ENCODE data around the gene CELF1.

DNA sequence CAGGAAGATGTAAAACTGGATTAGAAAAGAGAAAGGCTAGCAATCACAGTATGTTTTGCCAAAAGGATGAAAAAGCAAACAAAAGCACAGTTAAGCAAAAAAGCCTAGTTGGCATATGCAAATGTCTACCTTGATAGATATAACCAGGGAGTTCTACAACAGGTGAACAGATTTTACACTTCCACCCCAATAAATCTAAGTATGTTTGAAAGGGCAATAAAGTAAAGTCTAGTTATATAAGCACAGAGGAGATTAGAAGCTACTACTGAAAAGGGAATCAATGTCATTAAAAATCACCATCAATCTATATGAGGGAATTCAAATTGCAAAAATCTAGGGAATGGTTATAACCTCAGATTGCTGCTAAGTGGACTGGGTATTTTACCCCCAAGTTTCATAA lies 49.7 kb downstream of the CELF1 start:
- TF ChIP-seq, protein P1, sequence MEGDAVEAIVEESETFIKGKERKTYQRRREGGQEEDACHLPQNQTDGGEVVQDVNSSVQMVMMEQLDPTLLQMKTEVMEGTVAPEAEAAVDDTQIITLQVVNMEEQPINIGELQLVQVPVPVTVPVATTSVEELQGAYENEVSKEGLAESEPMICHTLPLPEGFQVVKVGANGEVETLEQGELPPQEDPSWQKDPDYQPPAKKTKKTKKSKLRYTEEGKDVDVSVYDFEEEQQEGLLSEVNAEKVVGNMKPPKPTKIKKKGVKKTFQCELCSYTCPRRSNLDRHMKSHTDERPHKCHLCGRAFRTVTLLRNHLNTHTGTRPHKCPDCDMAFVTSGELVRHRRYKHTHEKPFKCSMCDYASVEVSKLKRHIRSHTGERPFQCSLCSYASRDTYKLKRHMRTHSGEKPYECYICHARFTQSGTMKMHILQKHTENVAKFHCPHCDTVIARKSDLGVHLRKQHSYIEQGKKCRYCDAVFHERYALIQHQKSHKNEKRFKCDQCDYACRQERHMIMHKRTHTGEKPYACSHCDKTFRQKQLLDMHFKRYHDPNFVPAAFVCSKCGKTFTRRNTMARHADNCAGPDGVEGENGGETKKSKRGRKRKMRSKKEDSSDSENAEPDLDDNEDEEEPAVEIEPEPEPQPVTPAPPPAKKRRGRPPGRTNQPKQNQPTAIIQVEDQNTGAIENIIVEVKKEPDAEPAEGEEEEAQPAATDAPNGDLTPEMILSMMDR (IDR thresholded peaks at IDR 0.05): no peak
- TF ChIP-seq POLR2A (IDR thresholded peaks at IDR 0.05): no peak

All from gastroesophageal sphincter (tissue), 3 donors.